ENCODE measurements around the gene RTRAF. TPM values are rescaled to one million over a fixed set of nuclear protein-coding genes. Genes with fewer than 3 reads are reported as not detected.

RTRAF gene
- total RNA-seq, 3 donors from 2014 or later (not counting 1 experiment from before 2014, with no cell fraction given): 84.3 to 96.5 (median 92.7) TPM

DNA sequence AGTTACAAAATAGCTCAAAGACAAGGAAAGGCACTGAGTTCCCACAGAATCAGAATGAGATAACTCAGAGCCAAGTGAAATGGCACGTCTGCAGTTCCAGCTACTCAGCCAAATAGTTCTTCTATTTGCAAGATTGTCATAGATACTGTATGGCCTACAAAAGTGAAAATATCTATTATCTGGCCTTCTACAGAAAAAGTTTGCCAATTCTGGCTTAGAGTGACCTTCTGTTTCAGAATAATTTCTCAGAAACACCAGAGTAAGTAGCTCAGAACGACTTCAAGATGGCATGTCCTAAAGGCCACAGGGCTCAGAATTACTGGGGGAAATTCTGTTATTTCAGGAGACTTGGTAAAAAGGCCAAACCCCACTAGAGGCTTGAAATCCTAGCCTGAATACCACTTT lies 10.7 kb upstream of the RTRAF start:
- Histone ChIP-seq H3K9me3 (ENCODE audit: control insufficient read depth, insufficient read depth, low read length) (no peaks in the 10 kb centered on the region), H3K36me3 (ENCODE audit: control insufficient read depth, insufficient read depth, low read length) (no peaks in the 10 kb centered on the region), H3K27me3 (ENCODE audit: control insufficient read depth, insufficient read depth, low read length) (no peaks in the 10 kb centered on the region), H3K27ac (ENCODE audit: low read length) (no peak overlapping the region), H3K4me1 (ENCODE audit: control insufficient read depth, insufficient read depth, low read length) (peaks cover 7% of the 10 kb centered on the region), H3K4me3 (ENCODE audit: low read length) (no peak overlapping the region)
- intact Hi-C loops (cut with micrococcal nuclease): loop anchor here (1.0 to 5.0 kb wide), 4 partner anchors 46 to 696 kb away; partner anchors contain the start of gene GNG2
- H3K27me3 Mint-ChIP-seq (ENCODE audit: low read depth in 2 of 2): no peaks in the 10 kb centered on the region
- peaks cover 12 to 20% of the 10 kb centered on the region in 2 donors for H3K4me1 Mint-ChIP-seq
- no peak for DNase-seq
- no peak overlapping the region for H3K4me3 Mint-ChIP-seq
- no peaks in the 10 kb centered on the region for H3K9me3 Mint-ChIP-seq
- WGBS (ENCODE audit: insufficient coverage): 83% methylated on average over 2 of the region's 2 CpGs
- ATAC-seq: no peak
- no peak overlapping the region for H3K27ac Mint-ChIP-seq
- TF ChIP-seq, protein P1, sequence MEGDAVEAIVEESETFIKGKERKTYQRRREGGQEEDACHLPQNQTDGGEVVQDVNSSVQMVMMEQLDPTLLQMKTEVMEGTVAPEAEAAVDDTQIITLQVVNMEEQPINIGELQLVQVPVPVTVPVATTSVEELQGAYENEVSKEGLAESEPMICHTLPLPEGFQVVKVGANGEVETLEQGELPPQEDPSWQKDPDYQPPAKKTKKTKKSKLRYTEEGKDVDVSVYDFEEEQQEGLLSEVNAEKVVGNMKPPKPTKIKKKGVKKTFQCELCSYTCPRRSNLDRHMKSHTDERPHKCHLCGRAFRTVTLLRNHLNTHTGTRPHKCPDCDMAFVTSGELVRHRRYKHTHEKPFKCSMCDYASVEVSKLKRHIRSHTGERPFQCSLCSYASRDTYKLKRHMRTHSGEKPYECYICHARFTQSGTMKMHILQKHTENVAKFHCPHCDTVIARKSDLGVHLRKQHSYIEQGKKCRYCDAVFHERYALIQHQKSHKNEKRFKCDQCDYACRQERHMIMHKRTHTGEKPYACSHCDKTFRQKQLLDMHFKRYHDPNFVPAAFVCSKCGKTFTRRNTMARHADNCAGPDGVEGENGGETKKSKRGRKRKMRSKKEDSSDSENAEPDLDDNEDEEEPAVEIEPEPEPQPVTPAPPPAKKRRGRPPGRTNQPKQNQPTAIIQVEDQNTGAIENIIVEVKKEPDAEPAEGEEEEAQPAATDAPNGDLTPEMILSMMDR (IDR thresholded peaks at IDR 0.05): no peak
- no peaks in the 10 kb centered on the region for H3K36me3 Mint-ChIP-seq

DNA sequence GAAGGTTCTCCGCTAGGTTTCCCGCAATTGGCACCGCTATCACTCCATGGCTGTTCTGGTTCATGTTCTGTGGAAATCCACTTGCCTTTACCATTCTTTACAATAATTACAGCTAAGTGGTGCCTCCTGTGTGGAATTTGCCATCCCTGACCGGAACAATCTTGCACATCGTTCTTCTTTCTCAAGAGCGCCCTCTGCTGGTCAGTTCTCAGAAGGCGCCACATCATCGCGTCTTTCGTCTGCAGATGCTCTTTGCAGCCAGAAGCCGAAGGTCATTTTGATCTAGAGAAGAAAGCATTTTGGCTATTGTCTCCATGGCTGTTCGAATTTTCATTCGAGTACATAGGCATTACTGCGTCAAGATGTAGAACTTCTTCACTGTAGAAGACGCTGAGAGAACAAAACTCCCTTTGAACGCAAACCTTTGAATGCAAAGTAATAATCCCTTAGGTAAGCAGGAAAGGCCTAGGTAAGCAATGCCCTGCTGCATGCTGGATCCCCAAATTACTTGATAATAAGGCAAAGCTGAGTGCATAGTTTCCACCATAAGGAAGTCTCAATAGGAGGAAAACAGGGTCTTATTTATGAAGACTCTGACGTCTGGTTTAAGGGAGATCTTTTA lies 10.1 kb upstream of the RTRAF start:
- H3K27me3 Mint-ChIP-seq (ENCODE audit: low read depth in 2 of 2): no peaks in the 10 kb centered on the region
- no peak overlapping the region for H3K4me3 Mint-ChIP-seq
- no peaks in the 10 kb centered on the region for H3K36me3 ChIP-seq (ENCODE audit: control insufficient read depth, insufficient read depth, low read length)
- no peaks in the 10 kb centered on the region for H3K9me3 ChIP-seq (ENCODE audit: control insufficient read depth, insufficient read depth, low read length)
- no peak overlapping the region for H3K27ac Mint-ChIP-seq
- peak; percentile 79 to 90 for DNase-seq
- no peaks in the 10 kb centered on the region for H3K36me3 Mint-ChIP-seq
- intact Hi-C loops (cut with micrococcal nuclease): loop anchor here (1.0 to 5.0 kb wide), 4 partner anchors 47 to 697 kb away; partner anchors contain the start of gene GNG2
- H3K4me1 ChIP-seq (ENCODE audit: control insufficient read depth, insufficient read depth, low read length): peaks cover 7% of the 10 kb centered on the region
- no peak overlapping the region for H3K4me3 ChIP-seq (ENCODE audit: low read length)
- 29% methylated on average over 17 of the region's 17 CpGs for WGBS (ENCODE audit: insufficient coverage)
- H3K4me1 Mint-ChIP-seq: peaks cover 12 to 17% of the 10 kb centered on the region in 2 donors
- TF ChIP-seq, protein P1 (IDR thresholded peaks at IDR 0.05): peak; percentile 92
- no peaks in the 10 kb centered on the region for H3K27me3 ChIP-seq (ENCODE audit: control insufficient read depth, insufficient read depth, low read length)
- no peak overlapping the region for H3K27ac ChIP-seq (ENCODE audit: low read length)
- H3K9me3 Mint-ChIP-seq: no peaks in the 10 kb centered on the region
- peak; percentile 79 to 98 (median 86) for ATAC-seq

DNA sequence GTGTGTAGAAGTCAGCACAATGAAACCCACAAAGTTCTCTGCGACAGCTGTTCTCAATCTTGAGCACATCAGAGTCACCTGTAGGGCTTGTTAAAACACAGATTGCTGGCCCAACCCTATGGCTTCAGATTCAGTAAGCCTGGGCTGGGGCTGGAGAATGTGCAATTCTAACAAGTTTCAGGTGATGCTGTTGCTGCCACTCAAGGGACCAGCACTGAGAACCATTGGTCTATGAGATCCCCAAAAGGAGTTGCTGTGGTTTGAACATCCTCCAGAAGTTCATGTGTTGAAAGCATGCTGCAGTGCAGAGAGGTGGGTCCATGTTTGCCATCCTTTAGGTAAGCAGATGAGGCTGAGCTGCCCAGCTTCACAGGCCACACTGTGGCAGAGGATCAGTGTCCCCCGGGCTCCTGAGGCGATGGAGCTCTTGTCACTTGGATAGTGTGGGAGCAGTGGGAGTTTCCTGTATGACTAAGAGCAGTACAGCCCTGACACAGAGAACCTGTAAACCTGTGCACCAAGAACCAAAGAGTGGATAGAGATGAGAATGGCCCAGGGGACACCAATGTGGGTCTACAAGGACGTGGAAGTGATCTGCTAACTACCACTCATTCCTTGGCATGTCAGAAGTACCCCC lies 8.0 kb upstream of the RTRAF start:
- ATAC-seq (no peak), DNase-seq (no peak)
- Histone ChIP-seq H3K9me3 (ENCODE audit: control insufficient read depth, insufficient read depth, low read length) (no peaks in the 10 kb centered on the region), H3K4me1 (ENCODE audit: control insufficient read depth, insufficient read depth, low read length) (peaks cover 7% of the 10 kb centered on the region), H3K36me3 (ENCODE audit: control insufficient read depth, insufficient read depth, low read length) (no peaks in the 10 kb centered on the region), H3K4me3 (ENCODE audit: low read length) (no peak overlapping the region), H3K27ac (ENCODE audit: low read length) (no peak overlapping the region), H3K27me3 (ENCODE audit: control insufficient read depth, insufficient read depth, low read length) (no peaks in the 10 kb centered on the region)
- Mint-ChIP-seq H3K36me3 (no peaks in the 10 kb centered on the region), H3K9me3 (no peaks in the 10 kb centered on the region), H3K4me3 (no peak overlapping the region), H3K4me1 (peaks cover 8 to 10% of the 10 kb centered on the region in 2 donors), H3K27ac (no peak overlapping the region), H3K27me3 (ENCODE audit: low read depth in 2 of 2) (no peaks in the 10 kb centered on the region)
- WGBS (ENCODE audit: insufficient coverage): 85% methylated on average over 4 of the region's 4 CpGs
- intact Hi-C loops (cut with micrococcal nuclease): loop anchor here (10.0 kb wide), 1 partner anchor 327 kb away; the partner anchor contains the start of gene FRMD6
- TF ChIP-seq, protein P1 (IDR thresholded peaks at IDR 0.05): no peak

Data from natural killer cell (primary cell).